HepG2 (cell line): ENCODE measurements around the gene AHNAK. TPM values are rescaled to one million over a fixed set of nuclear protein-coding genes. Genes with fewer than 3 reads are reported as not detected.

Source experiments
- ARID4A ChIP-seq: sonication (generic); formaldehyde crosslinking; IDR thresholded peaks from 2 replicates; pipeline ENCODE4 v1.5.0; 2020; ENCODE audit warnings: mild to moderate bottlenecking, missing genetic modification reagents, borderline replicate concordance
- ARID5B ChIP-seq: IDR thresholded peaks from 2 replicates; pipeline ENCODE4 v1.4.0; 2020; ENCODE audit warnings: mild to moderate bottlenecking, missing genetic modification reagents
- ASH2L ChIP-seq: fragments of 300-600, 200-600 bp; sonication (generic); IDR thresholded peaks from 2 replicates; pipeline ENCODE4 v1.7.0; 2017; ENCODE audit warnings: low read depth, mild to moderate bottlenecking, moderate library complexity, mixed read lengths, low read length; ENCODE audit not compliant: insufficient read length
- ETV5 ChIP-seq: IDR thresholded peaks from 2 replicates; pipeline ENCODE4 v1.6.1; 2018; ENCODE audit warnings: missing biosample characterization, missing genetic modification reagents, inconsistent platforms, borderline replicate concordance
- HBP1 ChIP-seq: IDR thresholded peaks from 2 replicates; pipeline ENCODE4 v1.6.1; 2016; ENCODE audit warnings: low read depth, control low read depth
- MIER2 ChIP-seq: IDR thresholded peaks from 2 replicates; pipeline ENCODE4 v1.6.1; 2016; ENCODE audit warnings: missing biosample characterization, missing genetic modification reagents
- REPIN1 ChIP-seq: sonication (generic); formaldehyde crosslinking; IDR thresholded peaks from 2 replicates; pipeline ENCODE4 v1.8.0; 2022; ENCODE audit warnings: missing genetic modification reagents, low read depth, mild to moderate bottlenecking, borderline replicate concordance
- RFXAP ChIP-seq: sonication (generic); formaldehyde crosslinking; IDR thresholded peaks from 2 replicates; pipeline ENCODE4 v1.4.0; 2020; ENCODE audit warnings: missing genetic modification reagents, borderline replicate concordance
- TGIF2 ChIP-seq: IDR thresholded peaks from 2 replicates; pipeline ENCODE4 v1.6.1; 2016; ENCODE audit warnings: control low read depth, missing compliant biosample characterization
- ZFP41 ChIP-seq: sonication (generic); formaldehyde crosslinking; IDR thresholded peaks from 2 replicates; pipeline ENCODE4 v1.4.0; 2020; ENCODE audit warnings: mild to moderate bottlenecking, missing genetic modification reagents, borderline replicate concordance
- ZKSCAN8 ChIP-seq: IDR thresholded peaks from 2 replicates; pipeline ENCODE4 v1.6.1; 2016; ENCODE audit warnings: borderline replicate concordance, missing genetic modification reagents, missing compliant biosample characterization
- ZNF225 ChIP-seq: sonication (generic); formaldehyde crosslinking; IDR thresholded peaks from 2 replicates; pipeline ENCODE4 v1.4.0; 2020; ENCODE audit warnings: mild to moderate bottlenecking, missing genetic modification reagents
- ZSCAN25 ChIP-seq: sonication (generic); formaldehyde crosslinking; IDR thresholded peaks from 2 replicates; pipeline ENCODE4 v1.8.0; 2022; ENCODE audit warnings: mild to moderate bottlenecking, missing genetic modification reagents
- polyA plus RNA-seq, 8 experiments: library from polyadenylated mRNA; depleted of rRNA in 3 of 8; stranded (reverse) in 7 of 8; unstranded in 1 of 8; fragments of >200 nt; fragmentation: Illumina TruSeq in 4 of 8; extraction: Trizol in 4 of 8; gene quantifications; 2 replicates each; pipeline versions ENCODE4 v1.2.1 to v1.2.3, GENCODE V29; 2011 to 2016; ENCODE audit warnings: low read depth in 4 of 8, missing spikeins in 1 of 8, mixed read lengths in 1 of 8; ENCODE audit not compliant: insufficient read depth in 1 of 8
- total RNA-seq, 5 experiments: library from RNA; depleted of rRNA; stranded (reverse); fragments of >200 nt; fragmentation: Illumina TruSeq; extraction: Trizol; gene quantifications; 2 replicates each; pipeline ENCODE4 v1.2.3, GENCODE V29; 2016; ENCODE audit warnings: low read depth in 1 of 5
- TF ChIP-seq, protein P1 (sequence below): sonication (generic); formaldehyde crosslinking; IDR thresholded peaks from 2 replicates; pipeline ENCODE4 v1.4.0; 2020; ENCODE audit warnings: low read depth, missing genetic modification reagents

AHNAK gene
- total and polyA plus RNA-seq, 2 of the 13 experiments (the other 11 are each of a cell fraction or from before 2014, with no cell fraction given), result 23.4 to 25.0 TPM

DNA sequence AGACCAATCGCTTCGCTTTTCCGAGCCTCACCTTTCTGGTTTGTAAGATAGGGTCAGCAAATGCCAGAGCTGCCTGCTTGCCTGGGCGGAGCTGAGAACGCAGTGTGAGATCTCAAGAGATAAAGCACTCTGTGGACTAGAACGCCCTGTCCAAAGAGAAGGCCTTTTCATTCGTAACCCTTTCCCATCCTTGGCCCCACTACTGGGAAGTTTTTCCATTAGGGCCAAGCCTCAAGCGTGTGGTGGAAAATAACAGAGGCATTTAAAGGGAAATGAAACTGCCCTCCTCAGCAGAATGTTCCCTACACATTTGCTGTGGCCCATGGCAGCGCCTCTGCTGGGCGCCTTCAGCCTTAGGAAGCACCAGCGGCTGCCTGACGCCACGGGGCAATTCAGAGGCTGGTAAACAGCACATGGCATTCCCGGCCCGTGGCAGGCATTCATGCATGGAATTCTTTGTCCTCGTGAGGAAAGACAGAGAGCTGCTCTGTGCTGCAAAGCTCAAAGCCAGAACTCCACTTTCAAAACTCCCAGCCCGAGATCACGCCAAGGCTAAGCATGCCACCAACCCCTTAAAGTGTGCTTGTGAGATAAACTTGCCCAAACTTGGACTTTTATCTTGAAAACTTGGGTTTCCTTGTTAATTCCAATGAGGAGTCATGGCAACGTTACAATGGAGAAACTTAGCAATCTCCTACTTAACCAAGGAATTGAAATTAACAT lies 38.1 kb downstream of the AHNAK start (continued):
- TF ChIP-seq, protein P1, sequence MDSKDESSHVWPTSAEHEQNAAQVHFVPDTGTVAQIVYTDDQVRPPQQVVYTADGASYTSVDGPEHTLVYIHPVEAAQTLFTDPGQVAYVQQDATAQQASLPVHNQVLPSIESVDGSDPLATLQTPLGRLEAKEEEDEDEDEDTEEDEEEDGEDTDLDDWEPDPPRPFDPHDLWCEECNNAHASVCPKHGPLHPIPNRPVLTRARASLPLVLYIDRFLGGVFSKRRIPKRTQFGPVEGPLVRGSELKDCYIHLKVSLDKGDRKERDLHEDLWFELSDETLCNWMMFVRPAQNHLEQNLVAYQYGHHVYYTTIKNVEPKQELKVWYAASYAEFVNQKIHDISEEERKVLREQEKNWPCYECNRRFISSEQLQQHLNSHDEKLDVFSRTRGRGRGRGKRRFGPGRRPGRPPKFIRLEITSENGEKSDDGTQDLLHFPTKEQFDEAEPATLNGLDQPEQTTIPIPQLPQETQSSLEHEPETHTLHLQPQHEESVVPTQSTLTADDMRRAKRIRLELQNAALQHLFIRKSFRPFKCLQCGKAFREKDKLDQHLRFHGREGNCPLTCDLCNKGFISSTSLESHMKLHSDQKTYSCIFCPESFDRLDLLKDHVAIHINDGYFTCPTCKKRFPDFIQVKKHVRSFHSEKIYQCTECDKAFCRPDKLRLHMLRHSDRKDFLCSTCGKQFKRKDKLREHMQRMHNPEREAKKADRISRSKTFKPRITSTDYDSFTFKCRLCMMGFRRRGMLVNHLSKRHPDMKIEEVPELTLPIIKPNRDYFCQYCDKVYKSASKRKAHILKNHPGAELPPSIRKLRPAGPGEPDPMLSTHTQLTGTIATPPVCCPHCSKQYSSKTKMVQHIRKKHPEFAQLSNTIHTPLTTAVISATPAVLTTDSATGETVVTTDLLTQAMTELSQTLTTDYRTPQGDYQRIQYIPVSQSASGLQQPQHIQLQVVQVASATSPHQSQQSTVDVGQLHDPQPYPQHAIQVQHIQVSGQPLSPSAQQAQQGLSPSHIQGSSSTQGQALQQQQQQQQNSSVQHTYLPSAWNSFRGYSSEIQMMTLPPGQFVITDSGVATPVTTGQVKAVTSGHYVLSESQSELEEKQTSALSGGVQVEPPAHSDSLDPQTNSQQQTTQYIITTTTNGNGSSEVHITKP (CRISPR knock-in tag), result 0 out of 2 replicates have a peak, but pooled peaks have one; percentile 53
- TF ChIP-seq ARID5B (peak; percentile 66; the same call in 1 of the 2 replicates), ARID4A (CRISPR knock-in tag) (no peak), HBP1 (CRISPR knock-in tag) (0 out of 2 replicates have a peak, but pooled peaks have one; percentile 49), ZFP41 (no peak), ZNF225 (CRISPR knock-in tag) (peak; percentile 39; the same call in 1 of the 2 replicates), ZKSCAN8 (no peak), MIER2 (no peak), TGIF2 (CRISPR knock-in tag) (peak; percentile 73; the same call in 1 of the 2 replicates), REPIN1 (peak; percentile 44; the same call in 1 of the 2 replicates), ETV5 (CRISPR knock-in tag) (peak; percentile 17; the same call in 1 of the 2 replicates), RFXAP (CRISPR knock-in tag) (no peak), ASH2L (peak; percentile 36), ZSCAN25 (CRISPR knock-in tag) (0 out of 2 replicates have a peak, but pooled peaks have one; percentile 35)
